ENCODE measurements around the gene DTX2. TPM values are rescaled to one million over a fixed set of nuclear protein-coding genes. Genes with fewer than 3 reads are reported as not detected.
A peak's percentile ranks its signal among the peaks of the same experiment; 100 is the strongest.
"Not testable (repeated sequence)": the region's sequence is repeated elsewhere in the genome, so short reads cannot be mapped to it uniquely, and the experiment has no call there.

Gene DTX2
- total RNA-seq, 4 donors from 2014 or later = 26.8 to 49.2 (median 33.7) TPM

- H3K27ac ChIP-seq = peak overlapping the region; percentile 82 to 94 (median 89)
- DNase-seq (ENCODE audit: low spot score in 2 of 2) = peak; percentile 69 to 72
- H3K4me1 ChIP-seq, H3K36me3 ChIP-seq, H3K9me3 ChIP-seq, H3K27me3 ChIP-seq: not testable (repeated sequence)
- H3K4me3 ChIP-seq = peak overlapping the region; percentile 69 to 99 (median 98)
- TF ChIP-seq POLR2A (IDR thresholded peaks at IDR 0.05) (peak in 1 of 2 donors; percentile 62), EP300 (IDR thresholded peaks at IDR 0.05) (peak; percentile 61 to 88), CTCF (IDR thresholded peaks at IDR 0.05) (peak in 2 of 5 experiments; percentile 16 to 45)
- WGBS, 2 donors = 0% methylated on average over 10 to 62 of the region's 71 CpGs
Measured at GRCh38 chr7:76549025-76549854, 87.7 kb downstream of the DTX2 start.

DNA sequence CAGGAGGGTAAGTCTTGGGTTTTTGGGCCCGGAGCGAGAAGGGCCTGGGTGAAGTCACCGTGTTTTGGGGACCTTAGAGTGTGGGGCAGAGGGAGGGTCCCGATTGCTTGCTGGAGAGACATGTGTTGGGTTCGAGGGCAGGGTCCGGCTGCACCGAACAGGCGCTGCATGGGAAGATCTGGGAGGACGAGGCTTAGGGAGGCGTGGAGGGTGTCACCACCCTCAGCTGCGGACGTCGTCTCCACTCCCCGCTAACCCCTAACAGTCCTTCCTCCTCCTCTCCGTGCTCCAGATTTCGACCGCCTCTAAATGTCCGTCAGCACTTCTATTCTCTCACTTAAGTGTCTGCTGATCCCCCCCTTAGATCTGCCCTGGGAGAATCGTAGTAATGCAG, 88.3 kb downstream of the DTX2 start:
- H3K36me3 ChIP-seq; DNase-seq (ENCODE audit: low spot score in 2 of 2); H3K27me3 ChIP-seq; H3K9me3 ChIP-seq; H3K4me1 ChIP-seq: not testable (repeated sequence)
- peak overlapping the region; percentile 82 to 94 (median 89) for H3K27ac ChIP-seq
- H3K4me3 ChIP-seq = peak overlapping the region; percentile 69 to 99 (median 98)
- WGBS, 2 donors = 0 to 1% methylated on average over 18 to 19 of the region's 19 CpGs

- whole genome bisulfite sequencing, 2 donors = 89 to 96% methylated on average over 6 of the region's 6 CpGs
- H3K27ac ChIP-seq; H3K9me3 ChIP-seq; H3K4me3 ChIP-seq; H3K36me3 ChIP-seq; DNase-seq (ENCODE audit: low spot score in 2 of 2); H3K27me3 ChIP-seq; H3K4me1 ChIP-seq: not testable (repeated sequence)
Measured at GRCh38 chr7:76551992-76552391, 90.5 kb downstream of the DTX2 start.

Small RNA genes lying within 50 kb of the gene (small RNA-seq; reads per million reads assigned to genes)
- gene RF00019 = not detected

Other genes with a start within 250 kb of the DTX2 start
- gene HSPB1, start 159.0 kb upstream of the DTX2 start, total RNA-seq = 100 to 1,000 TPM; 272 to 385 (median 324) TPM
- gene YWHAG, start 102.7 kb upstream of the DTX2 start, total RNA-seq = 10 to 100 TPM; 54.9 to 96.6 (median 81.7) TPM
- gene SSC4D, start 52.0 kb upstream of the DTX2 start, total RNA-seq = under 1 TPM in 1 of 4 donors, not detected in 3; 0.84 TPM
- gene ZP3, start 36.8 kb upstream of the DTX2 start, total RNA-seq = 10 to 100 TPM in 1 of 4 donors, 1 to 10 TPM in 2, not detected in 1; 1.2 to 19.4 (median 2.4) TPM
- gene UPK3B, start 48.8 kb downstream of the DTX2 start, total RNA-seq = 1 to 10 TPM; 2.1 to 8.6 (median 3.1) TPM
- gene SPDYE16, start 81.6 kb downstream of the DTX2 start, total RNA-seq = under 1 TPM in 1 of 4 donors, not detected in 3; 0.98 TPM
- 10 to 100 TPM in 1 of 4 donors, 1 to 10 TPM in 3; 7.5 to 15.7 (median 9.1) TPM for gene POMZP3, start 165.6 kb downstream of the DTX2 start, total RNA-seq

All from tibial nerve (tissue), 4 donors.